Measurements from ENCODE around the gene SOCS7.

GRCh38 chr17:38430822-38431221 is 79.2 kb downstream of the SOCS7 start:
- no peak for TF ChIP-seq CTCF (IDR thresholded peaks at IDR 0.05)
- TF ChIP-seq EZH2 (IDR thresholded peaks at IDR 0.05; ENCODE audit: borderline replicate concordance, insufficient read depth, low read depth, low read length, poor library complexity, severe bottlenecking) = no peak
